MM.1S (cell line): ENCODE data around the gene DNAAF3.

Experiments
- EZH2 ChIP-seq: fragments of 300-600 bp; sonication (generic); optimal IDR thresholded peaks from 2 replicates; pipeline ENCODE3; 2017; ENCODE audit warnings: low read depth, mild to moderate bottlenecking, antibody characterized with exemption, low read length, mixed read lengths
- EZH2phosphoT487 ChIP-seq: fragments of 300-600 bp; sonication (generic); IDR thresholded peaks from 2 replicates; pipeline ENCODE4 v1.6.1; 2018; ENCODE audit warnings: antibody characterized with exemption, low read length
- TF ChIP-seq, protein P1 (sequence below): fragments of 300-600 bp; sonication (generic); IDR thresholded peaks from 2 replicates; pipeline ENCODE4 v1.5.1; 2016; ENCODE audit warnings: antibody characterized with exemption, low read length, mixed read lengths

DNA sequence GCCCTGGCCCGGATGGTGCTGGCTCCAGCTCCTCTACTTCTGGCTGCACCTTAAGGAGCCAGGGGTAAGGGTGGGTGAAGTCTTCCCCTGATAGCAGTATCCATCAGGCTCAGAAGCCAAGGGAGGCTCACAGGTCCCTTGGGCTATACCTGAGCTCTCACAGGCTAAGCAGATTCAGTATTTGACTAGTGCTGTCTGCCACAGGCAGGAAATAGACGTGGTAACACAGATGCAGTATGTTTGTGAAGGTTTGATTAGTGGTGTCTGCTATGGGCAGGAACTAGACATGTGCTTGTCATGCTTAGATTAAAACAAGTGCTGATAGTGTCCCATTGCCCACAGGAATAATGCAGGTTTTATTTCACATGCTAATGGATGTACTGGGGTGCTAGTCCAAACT is 9.7 kb upstream of the DNAAF3 start:
- TF ChIP-seq EZH2phosphoT487 (no peak), EZH2 (no peak)
- TF ChIP-seq, protein P1, sequence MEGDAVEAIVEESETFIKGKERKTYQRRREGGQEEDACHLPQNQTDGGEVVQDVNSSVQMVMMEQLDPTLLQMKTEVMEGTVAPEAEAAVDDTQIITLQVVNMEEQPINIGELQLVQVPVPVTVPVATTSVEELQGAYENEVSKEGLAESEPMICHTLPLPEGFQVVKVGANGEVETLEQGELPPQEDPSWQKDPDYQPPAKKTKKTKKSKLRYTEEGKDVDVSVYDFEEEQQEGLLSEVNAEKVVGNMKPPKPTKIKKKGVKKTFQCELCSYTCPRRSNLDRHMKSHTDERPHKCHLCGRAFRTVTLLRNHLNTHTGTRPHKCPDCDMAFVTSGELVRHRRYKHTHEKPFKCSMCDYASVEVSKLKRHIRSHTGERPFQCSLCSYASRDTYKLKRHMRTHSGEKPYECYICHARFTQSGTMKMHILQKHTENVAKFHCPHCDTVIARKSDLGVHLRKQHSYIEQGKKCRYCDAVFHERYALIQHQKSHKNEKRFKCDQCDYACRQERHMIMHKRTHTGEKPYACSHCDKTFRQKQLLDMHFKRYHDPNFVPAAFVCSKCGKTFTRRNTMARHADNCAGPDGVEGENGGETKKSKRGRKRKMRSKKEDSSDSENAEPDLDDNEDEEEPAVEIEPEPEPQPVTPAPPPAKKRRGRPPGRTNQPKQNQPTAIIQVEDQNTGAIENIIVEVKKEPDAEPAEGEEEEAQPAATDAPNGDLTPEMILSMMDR: no peak
